Left colon (tissue), 2 donors: ENCODE data around the gene OXSR1. TPM values are rescaled to one million over a fixed set of nuclear protein-coding genes. Genes with fewer than 3 reads are reported as not detected.
"Not testable (repeated sequence)": the region's sequence is repeated elsewhere in the genome, so short reads cannot be mapped to it uniquely, and the experiment has no call there.

Experiments used
- ATAC-seq: fragments of 200-7000 bp; cut with Tn5 transposase; one replicate; pipeline ENCODE4 v1.9.1; 2020; ENCODE audit warnings: mild to moderate bottlenecking, moderate library complexity
- DNase-seq, 2 donors: peaks; one replicate each; pipeline ENCODE4 v3.0.0-alpha.2; 2020
- intact Hi-C, 2 donors: fragments of 100-400 bp; cut with DNase I in 1 of 2; cut with micrococcal nuclease in 1 of 2; formaldehyde crosslinking; loops; one replicate each; pipeline versions ENCODE4 v1.11.2 to v1.14.0; 2022; cut with DNase I, micrococcal nuclease
- total RNA-seq, 2 donors: library from RNA; stranded (reverse); fragmentation: NEBNext Ultra II Directional; extraction: Animal tissue kit (Norgen Biotek cat#: 25700); gene quantifications; one replicate each; pipeline ENCODE4 v1.2.1, GENCODE V29; 2021
- donor health status: DM: no; HTN: no; CAD: no.
- donor health status: DM: yes; HTN: yes; CAD: no.

OXSR1 gene
- total RNA-seq, 2 donors from 2014 or later = 42.5 to 42.8 TPM

GRCh38 chr3:38205472-38205805 is 40.1 kb downstream of the OXSR1 start:
- intact Hi-C loops = no loop called here
- no peak for DNase-seq

DNA sequence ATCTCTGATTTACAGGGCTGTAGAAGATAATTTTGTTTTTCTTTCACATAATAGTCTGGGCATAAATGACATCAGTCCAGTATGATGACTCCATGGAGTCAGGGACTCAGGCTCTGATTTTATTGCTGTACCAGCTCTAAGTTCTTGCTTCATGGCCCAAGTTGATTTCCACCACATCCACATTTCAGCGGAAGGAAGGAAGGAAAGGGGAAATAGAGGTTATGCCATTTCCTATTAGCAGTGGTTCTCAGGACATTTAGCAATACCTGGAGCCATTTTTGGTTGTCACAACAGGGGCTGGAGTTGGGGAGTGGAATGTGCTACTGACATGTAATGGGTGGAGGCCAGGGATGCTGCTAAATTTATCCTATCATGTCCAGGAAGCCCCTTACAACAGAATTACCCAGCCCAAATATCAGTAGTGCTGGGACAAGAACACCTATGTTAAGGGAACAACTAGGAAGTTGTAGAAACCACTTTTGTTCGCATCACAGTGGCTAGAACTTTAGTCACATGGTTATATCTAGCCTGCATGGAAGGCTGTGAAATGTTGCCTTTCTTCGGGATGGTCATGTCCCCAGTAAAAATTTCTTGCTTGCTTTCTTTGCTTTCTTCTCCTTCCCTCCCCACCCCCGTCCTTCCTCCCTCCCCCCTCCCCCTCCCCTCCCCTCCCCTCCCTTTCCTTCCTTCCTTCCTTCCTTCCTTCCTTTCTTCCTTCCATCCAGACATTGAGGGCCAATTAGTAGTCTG is 42.1 kb downstream of the OXSR1 start:
- ATAC-seq = no peak

More at GRCh38 chr3:38205472-38205805, 40.1 kb downstream of the OXSR1 start:
- ATAC-seq = no peak

GRCh38 chr3:38210141-38210757 is 44.9 kb downstream of the OXSR1 start:
- no peak for DNase-seq
- intact Hi-C loops = no loop called here
- ATAC-seq = no peak

More for the DNA sequence above, 42.1 kb downstream of the OXSR1 start:
- DNase-seq = no peak
- intact Hi-C loops = no loop called here

DNA sequence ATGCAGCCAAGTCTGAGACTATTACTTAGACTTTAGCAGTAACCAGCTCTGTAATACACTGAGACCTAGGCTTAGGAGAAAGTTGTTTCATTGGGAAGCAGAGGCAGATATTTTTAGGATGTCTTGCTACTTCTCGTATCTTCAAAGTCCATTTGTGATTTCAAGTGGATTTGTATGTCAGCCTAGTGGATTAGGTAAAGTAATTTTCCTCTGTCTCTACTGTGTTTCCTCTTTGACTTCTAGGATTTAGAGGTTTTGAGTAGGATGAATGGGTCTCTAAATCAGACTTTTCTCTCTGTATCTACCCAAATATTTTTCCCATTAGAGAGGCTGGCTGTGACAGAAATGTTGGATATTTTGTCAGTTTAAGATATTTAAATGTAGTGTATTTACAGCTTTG is 46.8 kb downstream of the OXSR1 start:
- ATAC-seq (no peak), DNase-seq (no peak)
- intact Hi-C loops = no loop called here

DNA sequence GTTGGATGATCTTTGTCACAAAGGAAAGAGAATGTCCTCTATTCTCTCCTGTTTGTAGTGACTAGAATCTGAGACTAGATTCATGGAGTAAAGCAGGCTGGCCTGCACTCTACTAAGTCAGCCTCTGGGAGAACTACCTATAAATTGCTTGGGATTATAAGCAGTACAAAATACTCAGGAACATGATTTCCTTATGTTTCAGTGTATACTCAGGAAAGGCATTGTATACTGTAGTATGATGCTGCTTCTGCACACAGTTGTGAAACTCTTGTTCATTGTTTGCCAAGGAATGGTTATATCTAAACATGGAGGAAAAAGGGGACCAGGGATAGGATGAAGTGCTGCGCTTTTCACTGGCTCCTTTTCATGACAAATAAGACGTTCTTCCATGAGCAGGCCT is 49.2 kb downstream of the OXSR1 start:
- no peak for ATAC-seq
- DNase-seq = no peak
- intact Hi-C loops = no loop called here

GRCh38 chr3:38219609-38220197 is 54.4 kb downstream of the OXSR1 start:
- intact Hi-C loops = no loop called here
- DNase-seq (no peak), ATAC-seq (no peak)

DNA sequence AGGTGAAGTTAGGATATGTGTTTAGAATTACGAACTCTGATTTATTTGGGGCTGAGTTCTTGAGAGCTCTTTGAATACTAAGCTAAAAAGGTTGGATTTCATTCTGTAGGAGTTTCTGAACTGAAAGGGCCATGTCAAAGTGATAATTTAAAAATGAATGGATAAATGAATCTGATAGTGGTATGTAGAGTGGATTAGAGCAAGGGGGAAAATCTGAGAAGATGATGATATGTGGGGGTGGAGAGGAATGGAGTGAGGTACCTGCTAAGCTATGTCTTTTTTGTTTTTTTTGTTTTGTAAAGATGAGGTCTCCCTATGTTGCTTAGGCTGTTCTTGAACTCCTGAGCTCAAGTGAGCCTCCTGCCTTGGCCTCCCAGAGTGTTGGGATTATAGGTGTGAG is 55.7 kb downstream of the OXSR1 start:
- ATAC-seq = no peak
- intact Hi-C loops = no loop called here

DNA sequence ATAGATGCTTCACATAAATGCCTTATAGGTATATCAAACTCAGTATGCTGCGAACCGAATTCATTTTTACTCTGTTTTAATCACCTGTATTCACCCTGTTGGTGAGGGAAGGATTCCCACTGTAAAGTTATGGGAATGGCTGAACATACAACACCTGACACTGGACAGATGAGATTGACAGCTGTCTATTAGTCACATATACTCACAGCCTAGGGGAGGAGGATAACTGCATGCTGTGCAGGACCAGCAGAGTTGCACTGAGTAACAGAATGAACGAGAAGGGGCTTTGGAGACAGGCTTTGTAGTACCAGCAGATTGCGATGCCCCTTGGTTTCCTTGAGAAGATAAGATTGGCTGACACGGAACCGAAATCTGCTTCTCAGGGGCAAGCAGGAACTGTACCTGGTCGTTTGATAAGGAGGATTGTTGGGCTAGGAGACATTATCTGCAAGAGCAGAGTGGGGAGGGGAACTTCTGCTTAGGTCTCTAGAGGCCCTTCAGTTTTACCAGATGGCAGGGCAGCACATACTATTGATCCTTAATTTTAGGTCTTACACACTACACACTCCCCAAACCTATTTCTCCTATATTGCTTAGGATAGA is 56.8 kb downstream of the OXSR1 start:
- DNase-seq (no peak), ATAC-seq (no peak)
- intact Hi-C loops = no loop called here

More for the DNA sequence above, 55.7 kb downstream of the OXSR1 start:
- no peak for DNase-seq

GRCh38 chr3:38224357-38224756 is 59.0 kb downstream of the OXSR1 start:
- ATAC-seq = no peak
- intact Hi-C loops = no loop called here
- no peak for DNase-seq

- no peak for DNase-seq
Observed at GRCh38 chr3:38226273-38226672, 60.9 kb downstream of the OXSR1 start.

DNA sequence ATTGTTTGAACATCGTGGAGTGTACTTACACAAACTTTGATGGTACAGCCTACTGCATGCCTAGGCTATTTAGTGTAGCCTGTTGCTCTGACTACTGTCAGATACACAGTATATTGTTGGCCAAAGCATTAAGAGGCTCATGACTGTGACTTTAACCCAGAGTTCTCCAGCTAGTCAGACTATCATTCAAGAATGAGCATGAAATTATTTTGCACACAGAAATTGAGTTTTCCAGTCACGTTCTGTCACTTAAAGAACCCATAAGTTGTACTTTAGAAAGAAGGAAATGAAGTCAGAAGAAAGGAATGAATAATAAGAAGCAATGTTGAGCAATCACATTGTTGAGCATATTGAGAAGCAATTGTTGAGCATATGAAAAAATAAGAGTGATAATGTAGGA is 62.7 kb downstream of the OXSR1 start:
- intact Hi-C loops = no loop called here
- ATAC-seq (no peak), DNase-seq (no peak)

More at GRCh38 chr3:38226273-38226672, 60.9 kb downstream of the OXSR1 start:
- intact Hi-C loops = no loop called here
- ATAC-seq = no peak

GRCh38 chr3:38229036-38229435 is 63.7 kb downstream of the OXSR1 start:
- no peak for DNase-seq
- no peak for ATAC-seq
- intact Hi-C loops = no loop called here

- intact Hi-C loops = no loop called here
- ATAC-seq = no peak
- DNase-seq = no peak
Observed at GRCh38 chr3:38232701-38233100, 67.4 kb downstream of the OXSR1 start.

- no peak for DNase-seq
- ATAC-seq = no peak
- intact Hi-C loops = no loop called here
Observed at GRCh38 chr3:38235466-38235865, 70.1 kb downstream of the OXSR1 start.

DNA sequence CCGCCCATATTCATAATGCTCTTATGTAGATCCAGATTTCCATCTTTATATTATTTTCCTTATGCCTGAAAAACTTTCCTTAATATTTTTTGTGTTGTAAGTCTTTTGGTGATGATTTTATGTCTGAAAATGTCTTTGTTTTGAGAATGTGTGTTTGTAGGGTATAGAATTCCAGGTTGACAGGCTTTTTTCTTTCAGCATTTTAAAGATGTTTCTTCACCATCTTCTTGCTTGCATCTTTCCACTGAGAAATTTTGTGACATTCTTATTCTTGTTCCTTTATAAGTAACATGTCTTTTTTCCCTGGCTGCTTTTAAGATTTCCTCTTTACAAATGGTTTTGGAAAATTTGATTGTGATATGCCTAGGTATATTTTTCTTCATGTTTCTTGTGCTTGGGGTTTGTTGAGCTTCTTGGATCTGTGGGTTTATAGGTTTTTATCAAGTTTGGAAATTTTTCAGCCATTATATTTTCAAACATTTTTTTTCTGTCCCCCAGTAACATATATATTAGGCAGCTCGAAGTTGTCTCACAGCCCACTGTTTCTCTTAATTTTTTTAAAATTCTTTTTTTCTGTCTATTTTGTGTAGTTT is 73.2 kb downstream of the OXSR1 start:
- intact Hi-C loops = no loop called here
- DNase-seq (no peak), ATAC-seq (no peak)

- intact Hi-C loops, DNase-seq, ATAC-seq: not testable (repeated sequence)
Observed at GRCh38 chr3:38242812-38243211, 77.5 kb downstream of the OXSR1 start.

DNA sequence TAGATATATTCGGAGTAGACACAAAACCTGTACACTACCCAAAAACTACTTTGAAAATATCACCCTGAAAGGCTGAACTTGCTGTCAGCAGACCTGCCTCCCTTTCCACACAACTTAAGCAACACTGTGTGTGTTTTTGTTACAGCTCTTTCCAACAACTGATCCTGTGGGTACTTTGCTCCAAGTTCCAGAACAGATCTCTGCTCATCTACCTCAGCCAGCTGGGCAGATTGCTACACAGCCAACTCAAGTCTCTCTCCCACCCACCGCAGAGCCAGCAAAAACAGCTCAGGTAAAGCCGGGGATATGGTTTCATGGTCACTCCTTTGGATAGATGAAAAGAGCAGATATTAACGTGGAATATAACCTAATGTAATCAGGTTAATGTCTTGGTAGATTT is 80.6 kb downstream of the OXSR1 start:
- intact Hi-C loops = no loop called here

GRCh38 chr3:38247366-38248035 is 82.2 kb downstream of the OXSR1 start:
- ATAC-seq = peak; percentile 53
- intact Hi-C loops = no loop called here
- no peak for DNase-seq

More for the DNA sequence above, 80.6 kb downstream of the OXSR1 start:
- ATAC-seq (no peak), DNase-seq (no peak)

GRCh38 chr3:38250198-38250597 is 84.9 kb downstream of the OXSR1 start:
- ATAC-seq (no peak), DNase-seq (no peak)
- intact Hi-C loops = no loop called here
